ENCODE measurements around the gene ERBB4. TPM values are rescaled to one million over a fixed set of nuclear protein-coding genes. Genes with fewer than 3 reads are reported as not detected.

Gene ERBB4
- total RNA-seq, 1 donor from 2014 or later: 1.8 TPM

GRCh38 chr2:212441141-212441540, 97.5 kb downstream of the ERBB4 start:
- Mint-ChIP-seq H3K4me3 (ENCODE audit: unreplicated experiment) (no peak overlapping the region), H3K36me3 (ENCODE audit: unreplicated experiment) (peaks cover 8% of the 10 kb centered on the region)

GRCh38 chr2:212428681-212429478, 109.7 kb downstream of the ERBB4 start:
- H3K27me3 Mint-ChIP-seq (ENCODE audit: unreplicated experiment): no peaks in the 10 kb centered on the region
- H3K9me3 Mint-ChIP-seq (ENCODE audit: unreplicated experiment): no peaks in the 10 kb centered on the region
- peaks cover 4% of the 10 kb centered on the region for H3K4me1 Mint-ChIP-seq (ENCODE audit: low read depth, unreplicated experiment)
- H3K4me3 Mint-ChIP-seq (ENCODE audit: unreplicated experiment): no peak overlapping the region
- no peak overlapping the region for H3K27ac Mint-ChIP-seq (ENCODE audit: unreplicated experiment)
- no peak for TF ChIP-seq CTCF (IDR thresholded peaks at IDR 0.05; ENCODE audit: partially characterized antibody, unreplicated experiment)
- no peak for DNase-seq
- no peaks in the 10 kb centered on the region for H3K36me3 Mint-ChIP-seq (ENCODE audit: unreplicated experiment)

More at GRCh38 chr2:212441141-212441540, 97.5 kb downstream of the ERBB4 start:
- Mint-ChIP-seq H3K4me1 (ENCODE audit: low read depth, unreplicated experiment) (no peaks in the 10 kb centered on the region), H3K27ac (ENCODE audit: unreplicated experiment) (no peak overlapping the region), H3K27me3 (ENCODE audit: unreplicated experiment) (no peaks in the 10 kb centered on the region), H3K9me3 (ENCODE audit: unreplicated experiment) (peaks cover 3% of the 10 kb centered on the region)
- no peak for TF ChIP-seq CTCF (IDR thresholded peaks at IDR 0.05; ENCODE audit: partially characterized antibody, unreplicated experiment)
- DNase-seq: no peak

GRCh38 chr2:212427638-212428037, 111.0 kb downstream of the ERBB4 start:
- Mint-ChIP-seq H3K27ac (ENCODE audit: unreplicated experiment) (peak overlapping the region; percentile 15), H3K9me3 (ENCODE audit: unreplicated experiment) (no peaks in the 10 kb centered on the region), H3K27me3 (ENCODE audit: unreplicated experiment) (no peaks in the 10 kb centered on the region), H3K4me3 (ENCODE audit: unreplicated experiment) (no peak overlapping the region), H3K4me1 (ENCODE audit: low read depth, unreplicated experiment) (peaks cover 4% of the 10 kb centered on the region), H3K36me3 (ENCODE audit: unreplicated experiment) (no peaks in the 10 kb centered on the region)
- DNase-seq: no peak
- no peak for TF ChIP-seq CTCF (IDR thresholded peaks at IDR 0.05; ENCODE audit: partially characterized antibody, unreplicated experiment)

- no peaks in the 10 kb centered on the region for H3K27me3 Mint-ChIP-seq (ENCODE audit: unreplicated experiment)
- DNase-seq: no peak
- H3K9me3 Mint-ChIP-seq (ENCODE audit: unreplicated experiment): no peaks in the 10 kb centered on the region
- no peak overlapping the region for H3K4me3 Mint-ChIP-seq (ENCODE audit: unreplicated experiment)
- no peak for TF ChIP-seq CTCF (IDR thresholded peaks at IDR 0.05; ENCODE audit: partially characterized antibody, unreplicated experiment)
- H3K4me1 Mint-ChIP-seq (ENCODE audit: low read depth, unreplicated experiment): peaks cover 4% of the 10 kb centered on the region
- H3K27ac Mint-ChIP-seq (ENCODE audit: unreplicated experiment): no peak overlapping the region
- H3K36me3 Mint-ChIP-seq (ENCODE audit: unreplicated experiment): no peaks in the 10 kb centered on the region
Measured at GRCh38 chr2:212426637-212427412, 111.8 kb downstream of the ERBB4 start.

- H3K4me1 Mint-ChIP-seq (ENCODE audit: low read depth, unreplicated experiment): peaks cover 4% of the 10 kb centered on the region
- TF ChIP-seq CTCF (IDR thresholded peaks at IDR 0.05; ENCODE audit: partially characterized antibody, unreplicated experiment): no peak
- no peaks in the 10 kb centered on the region for H3K9me3 Mint-ChIP-seq (ENCODE audit: unreplicated experiment)
- DNase-seq: no peak
- H3K36me3 Mint-ChIP-seq (ENCODE audit: unreplicated experiment): no peaks in the 10 kb centered on the region
- no peak overlapping the region for H3K4me3 Mint-ChIP-seq (ENCODE audit: unreplicated experiment)
- H3K27ac Mint-ChIP-seq (ENCODE audit: unreplicated experiment): no peak overlapping the region
- H3K27me3 Mint-ChIP-seq (ENCODE audit: unreplicated experiment): no peaks in the 10 kb centered on the region
Measured at GRCh38 chr2:212424082-212424481, 114.5 kb downstream of the ERBB4 start.
